Naive thymus-derived CD4-positive, alpha-beta T cell (primary cell): ENCODE measurements around the gene RO60. TPM values are rescaled to one million over a fixed set of nuclear protein-coding genes. Genes with fewer than 3 reads are reported as not detected.

Experiments used
- ATAC-seq: fragments of 150-1000 bp; cut with Tn5 transposase; 2 replicates; pipeline ENCODE4 v1.10.0; 2021; ENCODE audit warnings: mild to moderate bottlenecking, moderate library complexity
- CTCF ChIA-PET: fragments of 350-600 bp; sonication (Branson Sonifier 250); formaldehyde crosslinking; loops from one replicate; lab custom pipeline; 2021; ENCODE audit warnings: antibody characterized with exemption; lab: Charles Lee
- POLR2A ChIA-PET: fragments of 350-600 bp; sonication (Branson Sonifier 250); formaldehyde crosslinking; loops from one replicate; lab custom pipeline; 2021; ENCODE audit warnings: antibody characterized with exemption, inconsistent platforms; lab: Charles Lee
- DNase-seq, 9 donors: peaks; one replicate each; pipeline versions ENCODE4 v3.0.0 to v3.0.0-alpha.2; 2020 to 2022; ENCODE audit warnings: mixed read lengths in 1 of 9
- H3K27ac ChIP-seq: one replicate; pipeline ENCODE4 v1.7.0; 2013; ENCODE audit warnings: mild to moderate bottlenecking, low read depth, low read length, moderate library complexity
- H3K27me3 ChIP-seq, 2 donors: one replicate each; pipeline ENCODE4 v1.7.0; 2013; ENCODE audit warnings: low read length in 2 of 2, mild to moderate bottlenecking in 2 of 2, moderate library complexity in 2 of 2; ENCODE audit not compliant: control insufficient read depth in 2 of 2, insufficient read depth in 2 of 2
- H3K36me3 ChIP-seq, 3 experiments: 1 replicate in 2 of 3; 2 replicates in 1 of 3; pipeline ENCODE4 v1.7.0; 2013; ENCODE audit warnings: low read length in 3 of 3, mild to moderate bottlenecking in 3 of 3, moderate library complexity in 1 of 3; ENCODE audit not compliant: insufficient read depth in 3 of 3, control insufficient read depth in 2 of 3
- H3K4me1 ChIP-seq, 2 donors: one replicate each; pipeline ENCODE4 v1.7.0; 2013; ENCODE audit warnings: low read length in 2 of 2, mild to moderate bottlenecking in 2 of 2, moderate library complexity in 1 of 2; ENCODE audit not compliant: control insufficient read depth in 2 of 2, insufficient read depth in 2 of 2
- H3K4me3 ChIP-seq: 2 replicates; pipeline ENCODE4 v1.7.0; 2013; ENCODE audit warnings: mild to moderate bottlenecking, low read length
- H3K9me3 ChIP-seq, 3 experiments: 1 replicate in 2 of 3; 2 replicates in 1 of 3; pipeline ENCODE4 v1.7.0; 2013; ENCODE audit warnings: low read length in 3 of 3; ENCODE audit not compliant: control insufficient read depth in 2 of 3
- H3K27ac Mint-ChIP-seq, 9 donors: one replicate each; pipeline ENCODE4 v1.8.0; 2020 to 2022; ENCODE audit warnings: mixed read lengths in 9 of 9, mild to moderate bottlenecking in 8 of 9, moderate library complexity in 5 of 9, inconsistent platforms in 2 of 9
- H3K27me3 Mint-ChIP-seq, 5 donors: one replicate each; pipeline ENCODE4 v1.8.0; 2021 to 2022; ENCODE audit warnings: mixed read lengths in 5 of 5, mild to moderate bottlenecking in 1 of 5
- H3K36me3 Mint-ChIP-seq, 5 donors: one replicate each; pipeline ENCODE4 v1.8.0; 2020 to 2022; ENCODE audit warnings: mixed read lengths in 5 of 5, mild to moderate bottlenecking in 3 of 5, inconsistent platforms in 1 of 5
- H3K4me1 Mint-ChIP-seq, 7 donors: one replicate each; pipeline ENCODE4 v1.8.0; 2020 to 2022; ENCODE audit warnings: mixed read lengths in 7 of 7, mild to moderate bottlenecking in 3 of 7, inconsistent platforms in 1 of 7
- H3K4me3 Mint-ChIP-seq, 10 donors: one replicate each; pipeline ENCODE4 v1.8.0; 2020 to 2022; ENCODE audit warnings: mild to moderate bottlenecking in 10 of 10, mixed read lengths in 10 of 10, moderate library complexity in 6 of 10, inconsistent platforms in 2 of 10
- H3K9me3 Mint-ChIP-seq, 11 donors: one replicate each; pipeline ENCODE4 v1.8.0; 2020 to 2022; ENCODE audit warnings: mixed read lengths in 11 of 11, mild to moderate bottlenecking in 4 of 11, inconsistent platforms in 1 of 11, moderate library complexity in 1 of 11
- intact Hi-C, 2 donors: fragments of 100-400 bp; cut with micrococcal nuclease; formaldehyde crosslinking; loops; one replicate each; pipeline ENCODE4 v1.15.1; 2023
- polyA plus RNA-seq, 2 donors: library from polyadenylated mRNA; unstranded; fragments of 300-500 nt; fragmentation: Illumina TruSeq; gene quantifications; one replicate each; pipeline ENCODE4 v1.2.3, GENCODE V29; 2021
- total RNA-seq, 6 experiments: library from RNA in 5 of 6; stranded (reverse) in 5 of 6; gene quantifications; 1 replicate in 5 of 6; 2 replicates in 1 of 6; pipeline ENCODE4 v1.2.3 and lab custom pipeline; 2021 to 2026

The RO60 gene
- total and polyA plus RNA-seq, 7 experiments from 2014 or later = 49.8 to 109 (median 67.6) TPM

DNA sequence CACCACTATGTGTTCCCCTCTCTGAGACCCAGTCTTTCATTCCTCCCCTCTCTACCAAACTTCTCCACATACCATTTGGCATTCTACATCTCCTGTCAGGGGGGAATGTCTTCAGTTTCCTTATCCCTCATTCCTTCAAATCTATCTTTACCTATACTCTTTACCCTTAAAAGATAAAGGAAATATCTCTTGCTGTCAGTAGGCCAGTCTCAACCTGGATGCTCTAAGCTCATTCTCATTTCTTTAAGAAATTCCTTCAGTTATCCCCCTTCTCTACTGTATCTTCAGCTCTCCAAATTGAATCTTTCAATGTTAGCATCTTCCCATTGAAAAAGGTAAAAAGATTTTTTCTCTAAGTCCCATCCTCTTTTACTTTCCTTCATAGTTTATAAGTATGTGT is 6.5 kb downstream of the RO60 start:
- Histone ChIP-seq H3K4me1 (peaks cover 13 to 25% of the 10 kb centered on the region in 2 donors), H3K36me3 (no peaks in the 10 kb centered on the region), H3K27ac (peak overlapping the region; percentile 15), H3K4me3 (no peak overlapping the region), H3K27me3 (no peaks in the 10 kb centered on the region), H3K9me3 (no peaks in the 10 kb centered on the region)
- ATAC-seq = no peak
- H3K27me3 Mint-ChIP-seq = no peaks in the 10 kb centered on the region
- H3K36me3 Mint-ChIP-seq = peaks cover 0 to 16% (median 11%) of the 10 kb centered on the region in 5 donors
- ChIA-PET CTCF (no interaction called here), POLR2A (no interaction called here)
- H3K4me1 Mint-ChIP-seq = peaks cover 45 to 90% (median 77%) of the 10 kb centered on the region in 7 donors
- DNase-seq = no peak
- peak overlapping the region in 8 of 9 donors; percentile 12 to 79 (median 56) for H3K27ac Mint-ChIP-seq
- H3K9me3 Mint-ChIP-seq = peaks cover 0 to 6% (median 0%) of the 10 kb centered on the region in 11 donors
- intact Hi-C loops = loop anchor here (10.0 kb wide), 2 partner anchors 989 to 1229 kb away; no protein-coding TSS in a partner anchor
- peak overlapping the region in 2 of 10 donors; percentile 4 to 8 for H3K4me3 Mint-ChIP-seq

DNA sequence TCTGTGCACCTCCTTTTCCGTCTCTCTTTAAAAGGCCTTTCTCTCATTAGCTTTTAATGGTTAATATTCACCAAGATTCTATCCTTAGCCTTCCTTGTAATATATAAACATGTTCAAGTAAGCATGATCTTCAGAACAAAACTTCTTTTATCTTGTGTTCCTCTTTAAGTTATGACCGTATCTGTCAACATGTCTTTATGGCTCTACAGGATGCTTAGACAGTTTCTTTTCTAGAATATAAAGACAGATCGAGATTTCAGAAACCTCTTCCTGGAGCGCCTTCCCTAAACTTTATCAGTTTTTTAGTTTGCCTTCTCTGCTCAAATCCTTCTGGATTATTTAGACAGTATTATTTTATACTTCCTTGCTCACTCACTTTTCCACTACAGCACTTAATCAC is 7.2 kb downstream of the RO60 start:
- Histone ChIP-seq H3K27ac (peak overlapping the region; percentile 15), H3K36me3 (no peaks in the 10 kb centered on the region), H3K9me3 (no peaks in the 10 kb centered on the region), H3K4me3 (no peak overlapping the region), H3K4me1 (peaks cover 8 to 25% of the 10 kb centered on the region in 2 donors), H3K27me3 (no peaks in the 10 kb centered on the region)
- Mint-ChIP-seq H3K9me3 (peaks cover 0 to 6% (median 0%) of the 10 kb centered on the region in 11 donors), H3K36me3 (peaks cover 0 to 14% (median 11%) of the 10 kb centered on the region in 5 donors), H3K4me1 (peaks cover 46 to 89% (median 76%) of the 10 kb centered on the region in 7 donors), H3K27me3 (no peaks in the 10 kb centered on the region), H3K4me3 (peak overlapping the region in 3 of 10 donors; percentile 0 to 23 (median 8)), H3K27ac (peak overlapping the region in 8 of 9 donors; percentile 16 to 79 (median 44))
- intact Hi-C loops = loop anchor here (10.0 kb wide), 2 partner anchors 988 to 1228 kb away; no protein-coding TSS in a partner anchor
- DNase-seq = no peak
- ChIA-PET CTCF (no interaction called here), POLR2A (no interaction called here)
- no peak for ATAC-seq

DNA sequence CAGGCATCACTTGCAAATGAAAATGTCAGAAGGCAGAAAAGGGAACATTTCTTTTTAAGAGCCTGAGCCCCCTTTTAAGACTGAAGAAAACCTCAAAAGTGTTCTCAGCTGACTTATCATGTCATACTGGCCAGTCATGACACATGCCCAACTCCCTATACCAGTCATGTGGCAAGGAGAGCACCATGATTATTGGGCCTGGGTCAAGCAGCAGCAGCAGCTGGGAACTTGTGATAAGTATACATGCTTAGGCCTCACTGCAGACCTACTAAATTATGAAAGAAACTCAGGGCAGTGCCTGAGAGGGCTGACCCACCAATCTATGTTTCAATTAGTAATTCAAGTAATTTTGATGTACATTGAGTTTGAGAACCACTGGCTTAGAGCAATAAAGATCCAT is 8.6 kb downstream of the RO60 start:
- H3K4me3 Mint-ChIP-seq = peak overlapping the region in 1 of 10 donors; percentile 23
- H3K27ac Mint-ChIP-seq = peak overlapping the region in 7 of 9 donors; percentile 67 to 83 (median 79)
- ChIA-PET CTCF (no interaction called here), POLR2A (no interaction called here)
- peaks cover 0 to 18% (median 13%) of the 10 kb centered on the region in 5 donors for H3K36me3 Mint-ChIP-seq
- H3K9me3 ChIP-seq = no peaks in the 10 kb centered on the region
- DNase-seq (no peak), ATAC-seq (no peak)
- no peaks in the 10 kb centered on the region for H3K36me3 ChIP-seq
- peaks cover 0 to 1% (median 0%) of the 10 kb centered on the region in 11 donors for H3K9me3 Mint-ChIP-seq
- intact Hi-C loops = loop anchor here (10.0 kb wide), 2 partner anchors 987 to 1227 kb away; no protein-coding TSS in a partner anchor
- H3K4me1 Mint-ChIP-seq = peaks cover 40 to 83% (median 70%) of the 10 kb centered on the region in 7 donors
- no peaks in the 10 kb centered on the region for H3K27me3 Mint-ChIP-seq
- no peaks in the 10 kb centered on the region for H3K27me3 ChIP-seq
- H3K4me3 ChIP-seq = no peak overlapping the region
- peak overlapping the region; percentile 3 for H3K27ac ChIP-seq
- H3K4me1 ChIP-seq = peaks cover 8 to 25% of the 10 kb centered on the region in 2 donors

DNA sequence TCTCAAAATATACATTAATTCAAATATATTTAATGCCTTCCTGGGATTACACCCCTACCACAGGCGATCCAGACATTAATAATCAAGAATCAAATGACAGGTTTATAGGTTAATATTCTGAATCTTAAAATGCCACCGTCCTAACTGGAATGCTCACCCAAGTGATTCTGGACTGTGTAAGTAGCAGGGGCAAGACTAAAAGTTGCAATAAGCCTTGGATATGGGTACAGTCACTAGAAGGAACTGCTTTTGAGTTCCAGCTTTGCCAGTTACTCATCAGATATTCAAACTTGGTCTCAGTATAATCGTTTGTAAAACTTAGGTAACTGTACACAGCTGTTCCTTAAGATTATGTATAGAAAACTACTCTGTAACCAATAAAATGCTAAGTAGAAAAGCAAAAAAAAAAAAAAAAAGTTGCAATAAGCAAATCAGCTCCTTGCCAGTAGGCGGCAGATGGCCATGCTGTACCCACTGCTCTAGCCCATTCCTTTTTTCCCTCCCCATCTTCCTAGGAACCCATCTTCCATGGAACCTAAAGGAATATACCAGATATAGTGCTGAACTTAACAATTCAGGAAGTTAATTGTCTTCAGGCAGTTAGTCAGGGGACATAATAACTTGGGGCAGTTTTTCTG is 10.5 kb downstream of the RO60 start:
- DNase-seq = no peak
- peaks cover 8 to 25% of the 10 kb centered on the region in 2 donors for H3K4me1 ChIP-seq
- peaks cover 0 to 1% (median 0%) of the 10 kb centered on the region in 11 donors for H3K9me3 Mint-ChIP-seq
- H3K4me3 Mint-ChIP-seq = peak overlapping the region in 2 of 10 donors; percentile 3 to 30
- H3K27me3 Mint-ChIP-seq = no peaks in the 10 kb centered on the region
- H3K9me3 ChIP-seq = no peaks in the 10 kb centered on the region
- ChIA-PET CTCF (no interaction called here), POLR2A (interaction anchor here (1.5 to 1.6 kb wide), 2 partner anchors 8 to 11 kb away, joined by 4 to 6 read pairs; partner anchors contain the start of genes RO60 and UCHL5)
- H3K27ac ChIP-seq = no peak overlapping the region
- no peak overlapping the region for H3K4me3 ChIP-seq
- peak overlapping the region in 8 of 9 donors; percentile 5 to 83 (median 72) for H3K27ac Mint-ChIP-seq
- H3K36me3 Mint-ChIP-seq = peaks cover 0 to 22% (median 14%) of the 10 kb centered on the region in 5 donors
- no peaks in the 10 kb centered on the region for H3K27me3 ChIP-seq
- intact Hi-C loops = loop anchor here (1.0 to 10.0 kb wide), 3 partner anchors 11 to 1225 kb away; partner anchors contain the start of genes RO60 (in 1 of the 2) and UCHL5 (in 1 of the 2)
- ATAC-seq = peak; percentile 27
- no peaks in the 10 kb centered on the region for H3K36me3 ChIP-seq
- H3K4me1 Mint-ChIP-seq = peaks cover 31 to 69% (median 57%) of the 10 kb centered on the region in 7 donors

DNA sequence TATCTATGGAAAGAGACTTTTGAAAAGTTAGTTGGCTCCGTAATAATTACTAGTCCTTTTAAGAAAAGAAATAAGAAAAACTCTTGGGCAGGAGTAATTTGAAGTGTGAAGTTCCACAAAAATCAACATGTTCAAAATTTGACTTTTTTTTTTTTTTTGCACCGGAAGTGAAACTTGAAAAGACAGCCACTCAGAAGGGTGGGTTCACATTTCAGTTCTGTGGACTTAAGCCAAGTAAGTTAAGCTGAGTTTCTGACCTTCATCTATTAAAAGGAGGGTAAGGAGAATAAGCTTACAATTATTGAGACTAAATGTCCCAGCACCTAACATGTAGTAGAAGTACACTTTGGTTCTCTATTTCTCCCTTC is 11.0 kb downstream of the RO60 start:
- DNase-seq = no peak
- no peak for ATAC-seq
- peak overlapping the region in 2 of 10 donors; percentile 3 to 30 for H3K4me3 Mint-ChIP-seq
- Histone ChIP-seq H3K27ac (no peak overlapping the region), H3K9me3 (no peaks in the 10 kb centered on the region), H3K27me3 (no peaks in the 10 kb centered on the region), H3K4me1 (peaks cover 8 to 25% of the 10 kb centered on the region in 2 donors), H3K36me3 (no peaks in the 10 kb centered on the region), H3K4me3 (no peak overlapping the region)
- CTCF ChIA-PET = no interaction called here
- H3K9me3 Mint-ChIP-seq = peaks cover 0 to 1% (median 0%) of the 10 kb centered on the region in 11 donors
- H3K27ac Mint-ChIP-seq = peak overlapping the region in 8 of 9 donors; percentile 5 to 83 (median 72)
- no peaks in the 10 kb centered on the region for H3K27me3 Mint-ChIP-seq
- peaks cover 0 to 24% (median 14%) of the 10 kb centered on the region in 5 donors for H3K36me3 Mint-ChIP-seq
- POLR2A ChIA-PET = interaction anchor here (1.5 to 1.6 kb wide), 2 partner anchors 8 to 11 kb away, joined by 4 to 6 read pairs; partner anchors contain the start of genes RO60 and UCHL5
- intact Hi-C loops = loop anchor here in 1 of 2 donors (1.0 kb wide), 1 partner anchor 11 kb away; the partner anchor contains the start of genes RO60 and UCHL5
- peaks cover 26 to 68% (median 52%) of the 10 kb centered on the region in 7 donors for H3K4me1 Mint-ChIP-seq

DNA sequence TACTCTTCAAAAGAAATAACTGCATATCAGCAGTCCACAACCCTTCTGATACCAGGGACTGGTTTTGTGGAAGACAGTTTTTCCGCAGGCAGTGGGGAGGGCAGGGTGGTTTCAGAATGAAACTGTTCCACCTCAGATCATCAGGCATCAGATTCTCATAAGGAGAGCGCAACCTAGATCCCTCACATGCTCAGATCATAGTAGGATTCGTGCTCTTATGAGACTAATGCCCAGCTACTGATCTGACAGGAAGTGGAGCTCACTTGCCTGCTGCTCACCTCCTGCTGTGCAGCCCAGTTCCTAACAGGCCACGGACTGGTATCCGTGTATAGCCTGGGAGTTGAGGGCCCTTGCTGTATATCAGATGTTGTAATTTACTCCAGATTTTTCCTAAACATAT is 11.5 kb downstream of the RO60 start:
- intact Hi-C loops = loop anchor here in 1 of 2 donors (1.0 kb wide), 2 partner anchors 12 to 14 kb away; partner anchors contain the start of genes RO60 and UCHL5
- peaks cover 21 to 68% (median 46%) of the 10 kb centered on the region in 7 donors for H3K4me1 Mint-ChIP-seq
- H3K4me3 Mint-ChIP-seq = peak overlapping the region in 2 of 10 donors; percentile 20 to 23
- Histone ChIP-seq H3K36me3 (no peaks in the 10 kb centered on the region), H3K27me3 (no peaks in the 10 kb centered on the region), H3K4me3 (no peak overlapping the region), H3K27ac (peak overlapping the region; percentile 20), H3K9me3 (no peaks in the 10 kb centered on the region), H3K4me1 (peaks cover 8 to 25% of the 10 kb centered on the region in 2 donors)
- CTCF ChIA-PET = no interaction called here
- DNase-seq = peak in 1 of 9 donors; percentile 10
- H3K27ac Mint-ChIP-seq = peak overlapping the region in 7 of 9 donors; percentile 24 to 88 (median 43)
- POLR2A ChIA-PET = interaction anchor here (1.5 to 1.6 kb wide), 2 partner anchors 9 to 12 kb away, joined by 4 to 6 read pairs; partner anchors contain the start of genes RO60 and UCHL5
- peak; percentile 46 for ATAC-seq
- H3K36me3 Mint-ChIP-seq = peaks cover 0 to 28% (median 17%) of the 10 kb centered on the region in 5 donors
- peaks cover 0 to 1% (median 0%) of the 10 kb centered on the region in 11 donors for H3K9me3 Mint-ChIP-seq
- H3K27me3 Mint-ChIP-seq = no peaks in the 10 kb centered on the region
